K562 (cell line): ENCODE measurements around the gene PLCG2. TPM values are rescaled to one million over a fixed set of nuclear protein-coding genes. Genes with fewer than 3 reads are reported as not detected.

ENCODE experiments used
- ATAC-seq: fragments of 200-7000 bp; cut with Tn5 transposase; 3 replicates; pipeline ENCODE4 v1.9.1; 2020; ENCODE audit warnings: moderate library complexity
- BruUV-seq: library from RNA; stranded (reverse); fragments of 400-500 nt; replicated peaks from 2 replicates; lab custom pipeline; 2021; lab: Mats Ljungman, UMichigan
- CTCF ChIA-PET: fragments of 300-600 bp; formaldehyde crosslinking; extraction: SDS; loops from one replicate; lab custom pipeline; 2021; ENCODE audit warnings: low intra/inter-chr PET ratio; lab: Yijun Ruan, JAX
- POLR2A ChIA-PET: fragments of 300-600, 350-650 bp; sonication (Branson Sonifier 250); formaldehyde crosslinking; extraction: SDS; loops from one replicate; lab custom pipeline; 2021; ENCODE audit warnings: antibody characterized with exemption, inconsistent platforms; lab: Yijun Ruan, JAX
- DNase-seq, 4 experiments: peaks; one replicate each; pipeline versions ENCODE4 v3.0.0 to v3.0.0-alpha.2; 2011 to 2018; ENCODE audit warnings: low spot score in 3 of 4, mixed read lengths in 3 of 4; ENCODE audit errors: extremely low read depth in 1 of 4
- FAIRE-seq: peaks from 2 replicates; lab custom pipeline; 2011; peaks lifted over from hg19 to GRCh38; lab: Jason Lieb, UNC
- H2AFZ ChIP-seq: 2 replicates; pipeline ENCODE4 v1.6.0; 2011; ENCODE audit warnings: low read depth, low read length, control low read depth, inconsistent platforms
- H3K27ac ChIP-seq: fragments of 200-600 bp; 3 replicates; pipeline ENCODE4 v1.8.0; 2011; ENCODE audit warnings: low read depth, mild to moderate bottlenecking, control low read depth, inconsistent platforms, low read length, moderate library complexity, mixed read lengths; ENCODE audit errors: extremely low read depth
- H3K27me3 ChIP-seq, 2 experiments: fragments of 300-600 bp in 1 of 2; 2 replicates in 1 of 2; 3 replicates in 1 of 2; pipeline versions ENCODE4 v1.6.0 to v1.8.0; 2011; ENCODE audit warnings: inconsistent platforms in 2 of 2, low read length in 2 of 2, mild to moderate bottlenecking in 1 of 2, mixed read lengths in 1 of 2, moderate library complexity in 1 of 2; ENCODE audit not compliant: control insufficient read depth in 2 of 2, insufficient read depth in 2 of 2
- H3K36me3 ChIP-seq: fragments of 300-600 bp; 3 replicates; pipeline ENCODE4 v1.8.0; 2011; ENCODE audit warnings: mild to moderate bottlenecking, low read length, inconsistent platforms; ENCODE audit not compliant: control insufficient read depth, insufficient read depth
- H3K4me1 ChIP-seq, 2 experiments: fragments of 200-600 bp in 1 of 2; replicated peaks in 1 of 2; 2 replicates in 1 of 2; 3 replicates in 1 of 2; pipeline versions ENCODE4 v1.5.1 to v1.8.0; 2011; ENCODE audit warnings: inconsistent platforms in 2 of 2, low read length in 2 of 2, mild to moderate bottlenecking in 1 of 2, mixed read lengths in 1 of 2, moderate library complexity in 1 of 2; ENCODE audit not compliant: control insufficient read depth in 2 of 2, insufficient read depth in 2 of 2
- H3K4me2 ChIP-seq: 2 replicates; pipeline ENCODE4 v1.6.1; 2011; ENCODE audit warnings: low read length, control low read depth, inconsistent platforms, mixed read lengths; ENCODE audit not compliant: insufficient read depth
- H3K4me3 ChIP-seq: fragments of 200-600 bp; sonication (generic), shearing (Covaris generic); 2 replicates; pipeline ENCODE4 v1.5.1; 2016; ENCODE audit warnings: control low read depth, inconsistent platforms
- H3K79me2 ChIP-seq: fragments of 200-600 bp; 3 replicates; pipeline ENCODE4 v1.8.0; 2011; ENCODE audit warnings: low read length, inconsistent platforms; ENCODE audit not compliant: control insufficient read depth, insufficient read depth
- H3K9ac ChIP-seq, 2 experiments: 2 replicates each; pipeline versions ENCODE4 v1.6.0 to v1.6.1; 2011; ENCODE audit warnings: low read depth in 2 of 2, low read length in 2 of 2, control low read depth in 1 of 2, inconsistent platforms in 1 of 2, mild to moderate bottlenecking in 1 of 2, mixed read lengths in 1 of 2; ENCODE audit not compliant: insufficient read depth in 1 of 2
- H3K9me1 ChIP-seq: one replicate; pipeline ENCODE4 v1.6.0; 2011; ENCODE audit warnings: inconsistent platforms, mild to moderate bottlenecking, low read length, moderate library complexity; ENCODE audit not compliant: control insufficient read depth, insufficient read depth
- H3K9me3 ChIP-seq: replicated peaks from 2 replicates; pipeline ENCODE4 v1.5.1; 2011; ENCODE audit warnings: low read depth, low read length, inconsistent platforms; ENCODE audit not compliant: control insufficient read depth, insufficient read depth
- H4K20me1 ChIP-seq: replicated peaks from 2 replicates; pipeline ENCODE4 v1.6.1; 2011; ENCODE audit warnings: low read length, inconsistent platforms, mixed read lengths; ENCODE audit not compliant: control insufficient read depth, insufficient read depth
- EHMT2 ChIP-seq: fragments of 450-650 bp; IDR thresholded peaks from 2 replicates; pipeline ENCODE4 v1.6.1; 2018; ENCODE audit warnings: antibody characterized with exemption
- HDAC8 ChIP-seq: fragments of 450-650 bp; IDR thresholded peaks from 2 replicates; pipeline ENCODE4 v1.6.1; 2016; ENCODE audit warnings: mild to moderate bottlenecking, missing genetic modification characterization, moderate library complexity, missing compliant biosample characterization
- JUND ChIP-seq, 2 experiments: IDR thresholded peaks; 2 replicates in 1 of 2; 3 replicates in 1 of 2; pipeline ENCODE4 v1.6.1; 2011; ENCODE audit warnings: borderline replicate concordance in 2 of 2, low read depth in 2 of 2, low read length in 2 of 2, improper control_type of control experiment in 1 of 2, missing biosample characterization in 1 of 2, missing genetic modification characterization in 1 of 2, missing genetic modification reagents in 1 of 2
- MAFG ChIP-seq: fragments of 450-650 bp; conservative IDR thresholded peaks from 2 replicates; pipeline ENCODE4 v1.6.1; 2016; ENCODE audit warnings: missing genetic modification characterization, missing compliant biosample characterization
- NFE2 ChIP-seq: IDR thresholded peaks from 2 replicates; pipeline ENCODE4 v1.6.1; 2014; ENCODE audit warnings: antibody characterized with exemption, low read depth
- TOE1 ChIP-seq, 2 experiments: fragments of 450-650 bp in 1 of 2; sonication (generic) in 1 of 2; formaldehyde crosslinking in 1 of 2; IDR thresholded peaks; 2 replicates each; pipeline versions ENCODE4 v1.7.1 to v1.8.0; 2016 to 2022; ENCODE audit warnings: borderline replicate concordance in 2 of 2, mild to moderate bottlenecking in 2 of 2, antibody characterized with exemption in 1 of 2, inconsistent platforms in 1 of 2, low read depth in 1 of 2, missing genetic modification reagents in 1 of 2, moderate library complexity in 1 of 2
- ZNF77 ChIP-seq: fragments of 250-450 bp; sonication (Bioruptor Pico); IDR thresholded peaks from 2 replicates; pipeline ENCODE4 v1.5.0; 2020
- WGBS: fragments of 100-300 bp; shearing (Covaris generic); methylation state at CpG from one replicate; pipeline ENCODE4 v1.1.6; 2016; ENCODE audit warnings: low coverage, mixed read lengths; ENCODE audit not compliant: insufficient coverage; ENCODE audit errors: missing lambda C conversion rate; 5-methylcytosine and 5-hydroxymethylcytosine counted together
- in situ Hi-C: fragments of 300-500 bp; cut with MboI; formaldehyde crosslinking; loops from 4 replicates; pipeline ENCODE4 v1.15.0; 2018; ENCODE audit warnings: inconsistent platforms, mixed read lengths
- intact Hi-C: fragments of 100-400 bp; cut with micrococcal nuclease; formaldehyde crosslinking; loops from 2 replicates; pipeline ENCODE4 v1.14.2; 2022
- polyA plus RNA-seq, 8 experiments: library from polyadenylated mRNA; depleted of rRNA in 4 of 8; stranded (reverse) in 5 of 8; unstranded in 3 of 8; fragments of >200 nt; fragmentation: Nextera tagmentation in 2 of 8; fragmentation: Illumina TruSeq in 1 of 8; extraction: Ambion mirVana in 2 of 8; extraction: Trizol in 1 of 8; gene quantifications; 2 replicates each; pipeline versions ENCODE4 v1.2.1 to v1.2.3, GENCODE V29; 2011 to 2014; ENCODE audit warnings: inconsistent platforms in 1 of 8, missing spikeins in 1 of 8
- total RNA-seq, 7 experiments: library from RNA; depleted of rRNA in 6 of 7; stranded (reverse); fragments of >200 nt in 6 of 7; fragmentation: Illumina TruSeq in 2 of 7; extraction: Trizol in 2 of 7; gene quantifications; 2 replicates each; pipeline versions ENCODE4 v1.2.1 to v1.2.3, GENCODE V29; 2011 to 2021; ENCODE audit warnings: low replicate concordance in 1 of 7
- TF ChIP-seq, protein P1 (sequence below): fragments of 250-450 bp; sonication (Bioruptor Pico); IDR thresholded peaks from 2 replicates; pipeline ENCODE4 v1.4.0; 2020; ENCODE audit warnings: mild to moderate bottlenecking
- TF ChIP-seq, protein P2 (sequence below), 2 experiments: IDR thresholded peaks in 1 of 2; conservative IDR thresholded peaks in 1 of 2; 2 replicates each; pipeline ENCODE4 v1.6.1; 2016; ENCODE audit warnings: low read depth in 2 of 2, mild to moderate bottlenecking in 1 of 2, missing compliant biosample characterization in 1 of 2, missing genetic modification characterization in 1 of 2, moderate library complexity in 1 of 2
- TF ChIP-seq, protein P3 (sequence below): fragments of 450-650 bp; IDR thresholded peaks from 2 replicates; pipeline ENCODE4 v1.6.1; 2016
- TF ChIP-seq, protein P4 (sequence below): fragments of 450-650 bp; formaldehyde crosslinking; IDR thresholded peaks from 2 replicates; pipeline ENCODE4 v1.4.0; 2020; ENCODE audit warnings: mild to moderate bottlenecking, moderate library complexity

The PLCG2 gene
- total and polyA plus RNA-seq, 9 of the 15 experiments (the other 6 are each of a cell fraction or from before 2014, with no cell fraction given) = 0.94 to 7.1 (median 3.1) TPM

DNA sequence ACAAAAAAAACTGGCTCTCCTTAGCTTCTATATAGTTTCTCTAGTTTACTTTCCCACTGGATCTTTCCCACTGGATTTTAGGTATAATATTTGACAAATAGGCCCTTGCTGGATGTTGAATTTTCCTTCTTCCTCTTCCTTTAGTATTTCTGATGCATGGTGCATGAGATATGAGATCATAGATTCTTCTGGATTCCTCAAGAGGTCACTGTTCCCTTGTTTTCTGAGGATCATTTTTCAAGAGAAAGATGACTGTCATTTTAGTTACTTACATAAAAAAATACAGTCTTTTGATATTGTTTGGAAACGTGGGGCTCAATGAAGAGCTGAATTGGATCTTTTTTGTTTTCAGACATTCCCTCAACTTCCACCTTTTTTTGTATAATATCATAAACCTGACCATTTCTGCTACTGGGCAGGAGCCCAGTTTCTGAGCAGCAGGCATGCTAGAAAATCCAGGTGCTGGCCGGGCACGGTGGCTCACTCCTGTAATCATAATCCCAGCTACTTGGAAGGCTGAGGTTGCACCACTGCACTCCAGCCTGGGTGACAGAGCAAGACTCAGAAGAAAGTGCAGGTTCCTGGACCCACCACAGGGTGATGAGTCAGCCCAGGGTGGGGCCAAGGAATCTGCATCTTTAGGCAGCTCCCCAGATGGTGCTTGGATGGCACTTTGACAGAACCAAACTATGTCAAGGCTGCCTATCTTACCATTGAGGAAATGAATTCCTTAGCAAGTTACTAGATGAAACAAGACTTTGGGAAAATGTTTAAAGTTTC, 161.9 kb downstream of the PLCG2 start:
- peak; percentile 81 for FAIRE-seq
- in situ Hi-C loops (no loop called here), intact Hi-C loops (loop anchor here (1.0 to 5.0 kb wide), 4 partner anchors 56 to 1276 kb away; no protein-coding TSS in a partner anchor)
- ATAC-seq = peak; percentile 77
- DNase-seq = peak in 2 of 4 experiments; percentile 43 to 48
- Histone ChIP-seq H3K79me2 (no peaks in the 10 kb centered on the region), H3K4me3 (no peak overlapping the region), H3K9ac (no peak overlapping the region), H2AFZ (no peak overlapping the region), H4K20me1 (no peaks in the 10 kb centered on the region), H3K4me1 (no peaks in the 10 kb centered on the region), H3K9me1 (no peaks in the 10 kb centered on the region), H3K9me3 (no peaks in the 10 kb centered on the region), H3K36me3 (no peaks in the 10 kb centered on the region), H3K4me2 (no peak overlapping the region), H3K27ac (no peak overlapping the region), H3K27me3 (peaks cover 14 to 31% of the 10 kb centered on the region in 2 experiments; a peak in 4 of 5 replicates)
- ChIA-PET POLR2A (interaction anchor here (0.6 kb wide), 2 partner anchors 292 to 403 kb away, joined by 3 read pairs; no protein-coding TSS in a partner anchor), CTCF (interaction anchor here (1.3 to 2.0 kb wide), 3 partner anchors 122 to 1505 kb away, joined by 5 to 23 read pairs (median 7); no protein-coding TSS in a partner anchor)
- 5% methylated on average over 3 of the region's 3 CpGs for WGBS
- BruUV-seq = no TSS peak
- TF ChIP-seq, protein P1, sequence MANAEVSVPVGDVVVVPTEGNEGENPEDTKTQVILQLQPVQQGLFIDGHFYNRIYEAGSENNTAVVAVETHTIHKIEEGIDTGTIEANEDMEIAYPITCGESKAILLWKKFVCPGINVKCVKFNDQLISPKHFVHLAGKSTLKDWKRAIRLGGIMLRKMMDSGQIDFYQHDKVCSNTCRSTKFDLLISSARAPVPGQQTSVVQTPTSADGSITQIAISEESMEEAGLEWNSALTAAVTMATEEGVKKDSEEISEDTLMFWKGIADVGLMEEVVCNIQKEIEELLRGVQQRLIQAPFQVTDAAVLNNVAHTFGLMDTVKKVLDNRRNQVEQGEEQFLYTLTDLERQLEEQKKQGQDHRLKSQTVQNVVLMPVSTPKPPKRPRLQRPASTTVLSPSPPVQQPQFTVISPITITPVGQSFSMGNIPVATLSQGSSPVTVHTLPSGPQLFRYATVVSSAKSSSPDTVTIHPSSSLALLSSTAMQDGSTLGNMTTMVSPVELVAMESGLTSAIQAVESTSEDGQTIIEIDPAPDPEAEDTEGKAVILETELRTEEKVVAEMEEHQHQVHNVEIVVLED (CRISPR knock-in tag) = no peak
- TF ChIP-seq TOE1 (IDR thresholded peaks at IDR 0.05; ENCODE audit: borderline replicate concordance) (no peak), TOE1 (CRISPR knock-in tag; IDR thresholded peaks at IDR 0.05; ENCODE audit: borderline replicate concordance, low read depth) (no peak), HDAC8 (tag) (0 out of 2 replicates have a peak, but pooled peaks have one; percentile 33), NFE2 (peak; percentile 55), ZNF77 (CRISPR knock-in tag) (no peak), JUND (IDR thresholded peaks at IDR 0.05; ENCODE audit: borderline replicate concordance, low read depth, low read length) (peak; percentile 55; the same call in 1 of the 2 replicates), JUND (tag; IDR thresholded peaks at IDR 0.05; ENCODE audit: borderline replicate concordance, low read depth, low read length) (peak; percentile 37; the same call in 2 of the 3 replicates), EHMT2 (no peak), MAFG (peak; percentile 66)
- TF ChIP-seq, protein P2, sequence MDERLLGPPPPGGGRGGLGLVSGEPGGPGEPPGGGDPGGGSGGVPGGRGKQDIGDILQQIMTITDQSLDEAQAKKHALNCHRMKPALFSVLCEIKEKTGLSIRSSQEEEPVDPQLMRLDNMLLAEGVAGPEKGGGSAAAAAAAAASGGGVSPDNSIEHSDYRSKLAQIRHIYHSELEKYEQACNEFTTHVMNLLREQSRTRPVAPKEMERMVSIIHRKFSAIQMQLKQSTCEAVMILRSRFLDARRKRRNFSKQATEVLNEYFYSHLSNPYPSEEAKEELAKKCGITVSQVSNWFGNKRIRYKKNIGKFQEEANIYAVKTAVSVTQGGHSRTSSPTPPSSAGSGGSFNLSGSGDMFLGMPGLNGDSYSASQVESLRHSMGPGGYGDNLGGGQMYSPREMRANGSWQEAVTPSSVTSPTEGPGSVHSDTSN (CRISPR knock-in tag; IDR thresholded peaks at IDR 0.05; ENCODE audit: low read depth) = no peak
- TF ChIP-seq, protein P2 (tag; conservative IDR thresholded peaks at IDR 0.05; ENCODE audit: low read depth) = peak; percentile 74
- TF ChIP-seq, protein P3, sequence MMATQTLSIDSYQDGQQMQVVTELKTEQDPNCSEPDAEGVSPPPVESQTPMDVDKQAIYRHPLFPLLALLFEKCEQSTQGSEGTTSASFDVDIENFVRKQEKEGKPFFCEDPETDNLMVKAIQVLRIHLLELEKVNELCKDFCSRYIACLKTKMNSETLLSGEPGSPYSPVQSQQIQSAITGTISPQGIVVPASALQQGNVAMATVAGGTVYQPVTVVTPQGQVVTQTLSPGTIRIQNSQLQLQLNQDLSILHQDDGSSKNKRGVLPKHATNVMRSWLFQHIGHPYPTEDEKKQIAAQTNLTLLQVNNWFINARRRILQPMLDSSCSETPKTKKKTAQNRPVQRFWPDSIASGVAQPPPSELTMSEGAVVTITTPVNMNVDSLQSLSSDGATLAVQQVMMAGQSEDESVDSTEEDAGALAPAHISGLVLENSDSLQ = peak; percentile 40; the same call in 1 of the 2 replicates
- TF ChIP-seq, protein P4, sequence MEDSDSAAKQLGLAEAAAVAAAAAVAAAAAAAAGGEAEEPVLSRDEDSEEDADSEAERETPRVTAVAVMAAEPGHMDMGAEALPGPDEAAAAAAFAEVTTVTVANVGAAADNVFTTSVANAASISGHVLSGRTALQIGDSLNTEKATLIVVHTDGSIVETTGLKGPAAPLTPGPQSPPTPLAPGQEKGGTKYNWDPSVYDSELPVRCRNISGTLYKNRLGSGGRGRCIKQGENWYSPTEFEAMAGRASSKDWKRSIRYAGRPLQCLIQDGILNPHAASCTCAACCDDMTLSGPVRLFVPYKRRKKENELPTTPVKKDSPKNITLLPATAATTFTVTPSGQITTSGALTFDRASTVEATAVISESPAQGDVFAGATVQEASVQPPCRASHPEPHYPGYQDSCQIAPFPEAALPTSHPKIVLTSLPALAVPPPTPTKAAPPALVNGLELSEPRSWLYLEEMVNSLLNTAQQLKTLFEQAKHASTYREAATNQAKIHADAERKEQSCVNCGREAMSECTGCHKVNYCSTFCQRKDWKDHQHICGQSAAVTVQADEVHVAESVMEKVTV = 0 out of 2 replicates have a peak, but pooled peaks have one; percentile 7
